Activated T-cell treated with anti-CD3 and anti-CD28 coated beads, Interleukin-2, amount 50 U/mL, for 4 hours (primary cell): Measurements from ENCODE around the gene NADK. TPM values are rescaled to one million over a fixed set of nuclear protein-coding genes. Genes with fewer than 3 reads are reported as not detected.

Experiments
- total RNA-seq, 3 donors: library from RNA; stranded (reverse); gene quantifications; one replicate each; pipeline ENCODE4 v1.2.1, GENCODE V29; 2021

NADK gene
- total RNA-seq, 3 donors from 2014 or later, result 98.7 to 108 (median 106) TPM

Other genes with a start within 250 kb of the NADK start
- gene TMEM240, start 237.8 kb downstream of the NADK start, total RNA-seq, result under 1 TPM in 2 of 3 donors, not detected in 1; 0.46 to 0.63 TPM
- gene SSU72, start 203.6 kb downstream of the NADK start, total RNA-seq, result 100 to 1,000 TPM; 142 to 170 (median 148) TPM
- 1 to 10 TPM; 3.0 to 4.8 (median 3.8) TPM for gene FNDC10, start 178.3 kb downstream of the NADK start, total RNA-seq
- gene MIB2, start 163.0 kb downstream of the NADK start, total RNA-seq, result 10 to 100 TPM; 37.4 to 40.3 (median 37.7) TPM
- gene MMP23B, start 146.3 kb downstream of the NADK start, total RNA-seq, result 1 to 10 TPM in 2 of 3 donors, under 1 TPM in 1; 0.98 to 1.3 (median 1.0) TPM
- gene CDK11B, start 119.5 kb downstream of the NADK start, total RNA-seq, result 10 to 100 TPM; 39.2 to 45.9 (median 43.0) TPM
- 10 to 100 TPM; 14.8 to 27.2 (median 20.2) TPM for gene SLC35E2B, start 85.7 kb downstream of the NADK start, total RNA-seq
- 100 to 1,000 TPM in 2 of 3 donors, 10 to 100 TPM in 1; 90.1 to 143 (median 126) TPM for gene CDK11A, start 54.1 kb downstream of the NADK start, total RNA-seq
- 100 to 1,000 TPM; 354 to 395 (median 387) TPM for gene GNB1, start 112.6 kb upstream of the NADK start, total RNA-seq
- under 1 TPM; 0.38 to 0.61 (median 0.51) TPM for gene CALML6, start 136.8 kb upstream of the NADK start, total RNA-seq
- gene TMEM52, start 140.8 kb upstream of the NADK start, total RNA-seq, result 1 to 10 TPM; 2.4 to 3.5 (median 2.5) TPM
- gene CFAP74, start 225.3 kb upstream of the NADK start, total RNA-seq, result not detected
- not detected for gene GABRD, start 240.9 kb upstream of the NADK start, total RNA-seq